NOMO-1 treated with DMSO at 0.1 percent for 48 hours (cell line): ENCODE data around the gene SLC9A9.
A peak's percentile ranks its signal among the peaks of the same experiment; 100 is the strongest.
"Not testable (repeated sequence)": the region's sequence is repeated elsewhere in the genome, so short reads cannot be mapped to it uniquely, and the experiment has no call there.

Source experiments
- DNase-seq: peaks from one replicate; lab custom pipeline; 2025; ENCODE audit not compliant: unreplicated experiment; lab: John Stamatoyannopoulos, UW

SLC9A9 gene

GRCh38 chr3:143525408-143525807 lies 322.9 kb downstream of the SLC9A9 start:
- no peak for DNase-seq

- DNase-seq, result no peak
These were observed 326.5 kb downstream of the SLC9A9 start for GRCh38 chr3:143521803-143522202.

- DNase-seq, result not testable (repeated sequence)
These were observed 331.1 kb downstream of the SLC9A9 start for GRCh38 chr3:143517131-143517530.

- DNase-seq, result no peak
These were observed 333.4 kb downstream of the SLC9A9 start for GRCh38 chr3:143514874-143515273.

- DNase-seq, result no peak
These were observed 334.2 kb downstream of the SLC9A9 start for GRCh38 chr3:143514109-143514508.

- no peak for DNase-seq
These were observed 336.9 kb downstream of the SLC9A9 start for GRCh38 chr3:143511174-143511879.

GRCh38 chr3:143510601-143511000 lies 337.7 kb downstream of the SLC9A9 start:
- DNase-seq, result no peak

GRCh38 chr3:143507735-143508580 lies 340.3 kb downstream of the SLC9A9 start:
- DNase-seq, result no peak

- peak; percentile 93 for DNase-seq
These were observed 342.1 kb downstream of the SLC9A9 start for GRCh38 chr3:143506190-143506589.

GRCh38 chr3:143503325-143503885 lies 344.9 kb downstream of the SLC9A9 start:
- no peak for DNase-seq

GRCh38 chr3:143502081-143502480 lies 346.2 kb downstream of the SLC9A9 start:
- no peak for DNase-seq

GRCh38 chr3:143497382-143497781 lies 350.9 kb downstream of the SLC9A9 start:
- DNase-seq, result no peak

- DNase-seq, result no peak
These were observed 352.1 kb downstream of the SLC9A9 start for GRCh38 chr3:143496191-143496590.

- no peak for DNase-seq
These were observed 352.7 kb downstream of the SLC9A9 start for GRCh38 chr3:143495527-143495926.

GRCh38 chr3:143486611-143487010 lies 361.7 kb downstream of the SLC9A9 start:
- no peak for DNase-seq

- no peak for DNase-seq
These were observed 363.3 kb downstream of the SLC9A9 start for GRCh38 chr3:143484846-143485512.

GRCh38 chr3:143483214-143483613 lies 365.1 kb downstream of the SLC9A9 start:
- DNase-seq, result no peak

GRCh38 chr3:143482106-143483088 lies 365.9 kb downstream of the SLC9A9 start:
- DNase-seq, result no peak

- no peak for DNase-seq
These were observed 367.9 kb downstream of the SLC9A9 start for GRCh38 chr3:143480344-143480743.

- DNase-seq, result no peak
These were observed 368.5 kb downstream of the SLC9A9 start for GRCh38 chr3:143479727-143480126.
